WI38 (cell line): ENCODE measurements around the gene AKAP13.

Experiments used
- H3K4me3 ChIP-seq: 2 replicates; pipeline ENCODE4 v1.5.1; 2011; ENCODE audit warnings: low read depth, mild to moderate bottlenecking, control low read depth, low read length
- TF ChIP-seq, protein P1 (sequence below): IDR thresholded peaks from 2 replicates; pipeline ENCODE4 v1.5.1; 2012; ENCODE audit warnings: low read depth, mild to moderate bottlenecking, control low read depth, low read length

Gene AKAP13

DNA sequence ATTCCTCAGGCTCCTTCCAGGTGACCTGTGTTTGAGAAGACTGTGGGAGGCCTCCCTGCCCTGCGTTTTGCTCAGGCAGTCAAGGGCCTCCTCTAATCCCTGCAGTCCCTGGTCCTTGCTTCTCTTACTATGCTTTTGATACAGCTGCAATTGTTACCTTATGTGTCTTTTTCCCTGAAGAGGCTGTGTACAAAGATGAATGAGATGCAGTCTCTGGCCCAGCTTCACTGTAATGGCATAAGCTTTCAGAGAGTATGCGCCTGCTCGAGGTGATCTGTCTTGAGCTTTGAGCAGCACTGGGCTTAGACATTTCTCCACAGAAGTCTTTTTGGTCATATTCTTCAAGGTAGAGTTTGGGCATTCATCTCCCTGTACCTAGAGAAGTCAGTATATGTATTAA lies 129.6 kb downstream of the AKAP13 start:
- no peak overlapping the region for H3K4me3 ChIP-seq
- TF ChIP-seq, protein P1, sequence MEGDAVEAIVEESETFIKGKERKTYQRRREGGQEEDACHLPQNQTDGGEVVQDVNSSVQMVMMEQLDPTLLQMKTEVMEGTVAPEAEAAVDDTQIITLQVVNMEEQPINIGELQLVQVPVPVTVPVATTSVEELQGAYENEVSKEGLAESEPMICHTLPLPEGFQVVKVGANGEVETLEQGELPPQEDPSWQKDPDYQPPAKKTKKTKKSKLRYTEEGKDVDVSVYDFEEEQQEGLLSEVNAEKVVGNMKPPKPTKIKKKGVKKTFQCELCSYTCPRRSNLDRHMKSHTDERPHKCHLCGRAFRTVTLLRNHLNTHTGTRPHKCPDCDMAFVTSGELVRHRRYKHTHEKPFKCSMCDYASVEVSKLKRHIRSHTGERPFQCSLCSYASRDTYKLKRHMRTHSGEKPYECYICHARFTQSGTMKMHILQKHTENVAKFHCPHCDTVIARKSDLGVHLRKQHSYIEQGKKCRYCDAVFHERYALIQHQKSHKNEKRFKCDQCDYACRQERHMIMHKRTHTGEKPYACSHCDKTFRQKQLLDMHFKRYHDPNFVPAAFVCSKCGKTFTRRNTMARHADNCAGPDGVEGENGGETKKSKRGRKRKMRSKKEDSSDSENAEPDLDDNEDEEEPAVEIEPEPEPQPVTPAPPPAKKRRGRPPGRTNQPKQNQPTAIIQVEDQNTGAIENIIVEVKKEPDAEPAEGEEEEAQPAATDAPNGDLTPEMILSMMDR: no peak

DNA sequence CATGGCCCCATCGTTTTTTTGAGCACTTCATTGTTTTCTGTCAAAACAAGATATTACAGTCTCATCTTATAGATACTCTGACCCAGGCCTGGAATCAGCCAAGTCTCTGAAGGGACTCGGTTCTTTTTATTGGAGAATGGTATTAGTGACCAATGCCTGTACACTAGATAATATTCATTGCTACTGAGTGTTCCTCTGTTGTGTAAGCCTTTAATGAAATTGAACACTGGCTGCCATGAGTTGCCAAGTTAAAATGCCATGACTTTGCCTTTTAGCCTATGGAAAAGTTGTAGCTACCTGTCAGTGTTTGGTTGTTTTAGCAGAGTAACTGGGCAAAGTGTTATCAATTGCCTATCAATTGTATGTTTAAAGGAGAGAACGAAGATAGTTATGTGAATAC lies 134.0 kb downstream of the AKAP13 start:
- TF ChIP-seq, protein P1: no peak
- no peak overlapping the region for H3K4me3 ChIP-seq

DNA sequence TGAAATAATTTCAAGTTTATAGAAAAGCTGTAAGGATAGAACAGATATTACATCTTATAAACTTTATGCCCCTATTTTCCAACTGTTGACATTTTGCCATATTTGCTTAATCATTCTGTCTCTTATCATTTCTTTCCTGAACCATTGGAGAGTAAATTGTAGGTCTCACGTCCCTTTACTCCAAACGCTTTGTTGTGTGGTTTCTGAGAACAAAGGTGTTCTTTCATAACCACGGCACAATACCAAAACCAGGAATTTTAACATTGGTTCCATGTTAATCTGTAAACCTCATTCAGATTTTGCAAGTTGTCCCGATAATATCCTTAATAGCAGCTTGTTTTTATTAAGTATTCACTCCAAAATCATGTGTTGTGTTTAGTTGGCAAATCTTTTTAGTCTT lies 134.8 kb downstream of the AKAP13 start:
- TF ChIP-seq, protein P1: no peak

DNA sequence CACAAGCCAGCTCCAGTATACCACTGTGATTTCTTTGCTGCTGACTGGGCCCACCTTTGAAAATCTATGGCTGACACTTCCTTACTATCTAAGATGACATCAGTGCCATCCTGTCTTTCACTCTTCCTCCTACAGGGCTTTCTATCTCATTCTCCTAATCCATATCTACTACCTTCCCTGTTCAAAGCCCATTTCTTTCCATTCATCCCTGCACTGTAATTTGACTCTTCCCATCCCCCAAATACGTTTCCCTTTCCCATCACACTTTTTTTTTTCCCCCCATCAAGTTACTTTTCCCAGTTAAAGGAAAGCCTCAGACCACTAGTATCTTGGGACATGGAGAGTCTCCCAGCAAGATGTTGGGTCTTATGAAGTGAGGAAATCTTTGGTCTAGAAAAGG lies 136.7 kb downstream of the AKAP13 start:
- H3K4me3 ChIP-seq: no peak overlapping the region
- TF ChIP-seq, protein P1: no peak

More for the DNA sequence above, 134.8 kb downstream of the AKAP13 start:
- H3K4me3 ChIP-seq: no peak overlapping the region

DNA sequence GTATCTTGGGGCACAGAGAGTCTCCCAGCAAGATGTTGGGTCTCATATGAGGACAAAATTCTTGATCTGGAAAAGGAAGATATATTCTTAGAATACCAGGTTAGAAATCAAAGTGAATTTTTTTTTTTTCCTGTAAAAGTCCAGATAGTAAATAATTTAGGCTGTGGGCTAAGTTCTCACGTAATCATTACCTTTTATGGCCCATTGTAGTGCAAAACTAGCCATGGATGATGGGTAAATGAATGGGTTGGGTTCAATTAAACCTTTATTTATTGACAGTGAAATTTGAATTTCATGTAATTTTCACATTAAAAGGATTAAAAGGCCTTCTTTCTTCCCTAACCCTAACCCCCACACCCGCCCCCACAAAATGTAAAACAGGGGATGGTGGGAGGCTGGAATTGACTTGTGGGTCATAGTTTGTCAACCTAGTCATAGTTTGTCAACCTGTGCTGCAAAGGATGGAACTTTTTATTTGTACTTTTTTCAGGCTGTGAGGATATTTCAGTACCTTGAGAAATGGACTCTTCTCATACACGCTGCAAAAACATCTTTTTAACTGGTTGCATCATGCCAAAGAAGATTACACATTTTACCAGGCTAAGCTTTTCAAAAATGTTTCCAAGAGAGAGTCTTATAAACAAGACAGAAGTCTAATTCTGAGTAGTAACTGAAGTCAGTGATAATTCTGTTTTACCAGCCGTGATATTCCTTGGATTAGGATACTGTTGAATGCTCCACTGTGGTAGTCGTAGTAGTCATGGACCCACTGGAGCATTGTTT lies 138.8 kb downstream of the AKAP13 start:
- no peak overlapping the region for H3K4me3 ChIP-seq
- TF ChIP-seq, protein P1: no peak

DNA sequence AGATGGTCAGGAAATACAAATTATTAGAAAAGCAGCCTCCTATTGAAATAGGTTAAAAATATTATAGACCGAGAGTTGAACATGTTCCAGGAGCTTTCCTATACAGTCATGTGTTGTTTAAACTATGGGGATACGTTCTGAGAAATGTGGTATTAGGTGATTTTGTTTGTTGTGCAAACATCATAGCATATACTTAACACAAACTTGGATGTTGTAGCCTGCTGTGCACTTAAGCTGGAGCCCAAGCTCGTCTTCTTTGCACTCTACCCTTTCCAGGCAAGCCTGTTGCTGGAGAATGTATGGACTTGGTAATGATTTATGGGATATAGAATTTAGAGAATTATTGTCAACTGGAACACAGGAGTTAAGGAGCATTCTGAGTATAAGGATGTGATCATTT lies 140.2 kb downstream of the AKAP13 start:
- H3K4me3 ChIP-seq: no peak overlapping the region
- TF ChIP-seq, protein P1: no peak

DNA sequence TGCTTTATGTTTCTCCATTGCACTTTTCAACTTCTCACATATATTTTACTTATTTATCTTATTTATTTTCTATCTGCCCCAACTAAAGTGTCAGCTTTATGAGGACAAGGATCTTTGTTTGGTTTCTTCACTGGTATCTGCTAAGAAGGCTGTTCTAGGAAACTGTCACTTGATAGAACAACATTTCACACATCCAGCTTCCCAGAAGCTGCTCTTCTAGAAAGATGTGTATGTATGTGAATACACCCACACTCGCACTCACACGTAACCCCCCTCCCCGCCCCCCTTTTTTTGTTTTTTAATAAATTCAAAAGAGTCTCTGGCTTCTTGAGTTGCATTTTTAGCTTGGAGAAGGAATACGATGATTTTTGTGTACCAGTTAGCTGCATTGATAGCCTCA lies 143.1 kb downstream of the AKAP13 start:
- TF ChIP-seq, protein P1: no peak

More for the DNA sequence above, 143.1 kb downstream of the AKAP13 start:
- H3K4me3 ChIP-seq: no peak overlapping the region
